HS-5 (cell line): ENCODE results near the gene HTT-AS.

Experiments used
- DNase-seq: peaks from one replicate; pipeline ENCODE4 v3.0.0-alpha.2; 2012; ENCODE audit warnings: low read depth

The HTT-AS gene

GRCh38 chr4:3030566-3031356 lies 43.6 kb downstream of the HTT-AS start:
- DNase-seq = no peak

GRCh38 chr4:3029464-3029863 lies 44.9 kb downstream of the HTT-AS start:
- DNase-seq = no peak

GRCh38 chr4:3026540-3026939 lies 47.8 kb downstream of the HTT-AS start:
- no peak for DNase-seq

GRCh38 chr4:3025881-3026280 lies 48.5 kb downstream of the HTT-AS start:
- DNase-seq = no peak

DNA sequence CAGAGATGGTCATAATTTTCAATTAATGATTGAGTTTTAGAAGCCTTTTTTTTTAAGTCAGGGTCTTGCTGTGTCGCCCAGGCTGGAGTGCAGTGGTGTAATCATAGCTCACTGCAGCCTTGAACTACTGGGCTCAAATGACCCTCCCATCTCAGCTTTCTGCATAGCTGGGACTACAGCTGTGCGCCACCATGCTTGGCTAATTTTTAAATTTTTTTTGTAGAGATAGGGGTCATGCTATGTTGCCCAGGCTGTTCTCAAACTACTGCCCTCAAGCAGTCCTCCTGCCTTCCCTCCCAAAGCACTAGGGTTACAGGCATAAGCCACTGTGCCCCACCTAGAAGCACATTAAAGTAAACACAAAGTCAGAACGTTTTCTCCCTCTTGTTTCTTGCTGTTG lies 51.7 kb downstream of the HTT-AS start:
- no peak for DNase-seq

DNA sequence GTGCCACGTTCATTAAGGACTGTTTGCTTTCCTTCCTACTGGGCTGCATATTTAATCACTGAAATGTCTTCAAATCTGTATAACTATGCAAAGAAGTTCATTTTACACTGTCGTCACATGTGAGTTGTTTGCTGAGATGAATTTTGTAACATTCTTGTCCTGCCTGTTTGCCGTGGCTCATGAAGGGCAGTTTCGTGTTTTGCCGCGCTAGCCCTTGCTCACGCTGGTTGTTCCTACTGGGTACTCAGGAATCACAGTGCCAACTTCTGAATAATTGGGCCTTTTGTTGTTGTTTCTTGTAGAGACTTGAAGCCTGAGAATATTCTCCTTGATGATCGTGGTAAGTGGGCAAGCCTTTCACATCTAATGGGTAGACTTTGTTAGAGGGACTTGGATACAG lies 52.2 kb downstream of the HTT-AS start:
- DNase-seq = no peak

- DNase-seq = no peak
These were observed 52.7 kb downstream of the HTT-AS start for GRCh38 chr4:3021627-3022026.

DNA sequence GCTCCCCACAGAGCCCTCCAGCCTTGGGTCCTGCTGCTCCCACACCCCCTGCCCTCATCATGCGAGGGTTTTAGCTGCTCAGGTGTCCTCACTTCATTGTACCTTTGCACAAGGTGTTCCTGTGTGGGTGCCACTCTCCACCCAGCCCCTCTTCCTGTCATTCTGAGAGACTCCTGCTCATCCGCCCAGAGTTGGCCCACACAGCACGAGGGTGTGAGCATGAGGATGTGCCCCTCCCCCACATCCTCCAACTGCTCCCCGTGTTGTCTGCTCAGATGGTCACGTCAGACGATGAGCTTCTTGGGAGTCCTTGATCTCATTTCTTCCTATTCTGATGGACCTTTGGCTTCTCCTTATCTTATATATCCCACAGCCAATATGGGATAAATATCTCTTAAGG lies 53.2 kb downstream of the HTT-AS start:
- no peak for DNase-seq

DNA sequence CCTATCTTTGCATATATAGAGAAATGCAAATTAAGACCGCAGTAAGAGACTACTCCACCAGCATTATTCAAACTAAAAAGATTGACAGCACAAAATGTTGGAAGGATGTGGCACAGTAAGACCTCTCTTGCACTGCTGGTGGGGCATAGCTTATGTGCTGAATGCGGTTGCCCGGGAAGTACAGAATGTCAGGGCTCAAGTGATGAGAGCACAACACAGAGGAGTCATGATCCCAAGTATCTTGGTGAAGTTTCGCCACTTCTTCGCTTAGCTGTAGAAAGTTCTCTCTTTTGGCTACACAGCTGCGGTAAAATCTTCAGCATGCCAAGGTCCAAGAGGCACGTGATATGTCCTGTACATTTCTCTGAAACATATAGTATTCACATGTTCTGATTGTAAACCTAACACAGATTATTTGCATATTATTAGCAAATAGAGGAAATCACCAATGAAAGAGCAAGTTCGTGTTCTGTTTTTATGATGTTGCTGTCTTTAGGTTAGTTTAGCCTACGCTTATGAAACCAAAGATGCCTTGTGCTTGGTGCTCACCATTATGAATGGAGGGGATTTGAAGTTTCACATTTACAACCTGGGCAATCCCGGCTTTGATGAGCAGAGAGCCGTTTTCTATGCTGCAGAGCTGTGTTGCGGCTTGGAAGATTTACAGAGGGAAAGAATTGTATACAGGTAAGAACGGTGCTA lies 55.0 kb downstream of the HTT-AS start:
- DNase-seq = no peak

DNA sequence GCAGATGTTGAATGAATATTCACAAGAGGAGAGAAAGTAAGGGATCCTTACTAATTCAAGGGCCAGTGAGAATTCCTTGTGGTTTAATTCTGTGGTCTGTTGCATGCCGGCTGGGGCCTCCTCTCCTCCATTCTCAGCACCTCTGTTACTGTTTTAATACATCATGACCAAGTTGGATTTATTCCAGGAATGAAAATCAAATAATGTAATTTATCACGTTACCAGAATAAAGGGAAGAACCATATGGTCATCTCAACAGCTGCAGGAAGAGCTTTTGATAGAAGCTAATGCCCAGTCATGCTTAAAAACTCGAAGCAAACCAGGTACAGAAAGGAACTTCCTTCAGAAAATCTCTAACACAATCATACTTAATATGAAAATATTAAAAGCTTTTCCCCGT lies 56.8 kb downstream of the HTT-AS start:
- no peak for DNase-seq

DNA sequence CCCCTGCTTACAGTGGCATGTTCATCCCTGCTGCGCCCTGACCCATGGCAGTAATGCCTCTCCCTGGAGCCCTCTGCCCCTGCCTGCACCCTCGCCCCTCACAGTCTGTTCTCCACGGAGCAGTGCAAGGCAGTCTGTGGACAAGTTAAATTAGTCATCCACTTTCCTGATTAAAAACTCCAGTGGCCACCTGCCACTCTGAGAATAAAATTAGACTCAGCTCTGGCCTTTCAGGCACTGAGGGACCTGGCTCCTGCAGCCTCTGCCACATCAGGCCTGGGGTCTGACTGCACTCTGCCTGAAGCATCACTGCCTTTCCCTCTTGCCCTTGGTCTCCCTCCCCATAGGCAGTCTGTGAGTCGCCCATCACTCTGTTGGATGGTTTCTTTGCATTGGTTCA lies 57.4 kb downstream of the HTT-AS start:
- DNase-seq = no peak

- DNase-seq = no peak
These were observed 60.4 kb downstream of the HTT-AS start for GRCh38 chr4:3013839-3014350.
